IMR-90 (cell line): ENCODE measurements around the gene COL2A1.

Experiments used
- FOS ChIP-seq: fragments of 150-350 bp; IDR thresholded peaks from 2 replicates; pipeline ENCODE4 v1.6.1; 2016; ENCODE audit warnings: low read depth, low read length
- MAFK ChIP-seq: IDR thresholded peaks from 2 replicates; pipeline ENCODE4 v1.6.1; 2012; ENCODE audit warnings: low read depth, low read length, improper control_type of control experiment
- NFE2L2 ChIP-seq: fragments of 150-350 bp; IDR thresholded peaks from 2 replicates; pipeline ENCODE4 v1.6.1; 2016; ENCODE audit warnings: low read depth, mild to moderate bottlenecking, low read length
- POLR2A ChIP-seq: IDR thresholded peaks from 2 replicates; pipeline ENCODE4 v1.6.1; 2012; ENCODE audit warnings: mild to moderate bottlenecking, low read depth, low read length
- RAD21 ChIP-seq: IDR thresholded peaks from 2 replicates; pipeline ENCODE4 v1.6.1; 2012; ENCODE audit warnings: low read length, improper control_type of control experiment
- RCOR1 ChIP-seq: IDR thresholded peaks from 2 replicates; pipeline ENCODE4 v1.6.1; 2012; ENCODE audit warnings: mild to moderate bottlenecking, low read length, improper control_type of control experiment; ENCODE audit not compliant: insufficient replicate concordance
- TF ChIP-seq, protein P1 (sequence below): conservative IDR thresholded peaks from 2 replicates; pipeline ENCODE4 v1.5.1; 2012; ENCODE audit warnings: mild to moderate bottlenecking, low read depth, low read length, improper control_type of control experiment
- TF ChIP-seq, protein P2 (sequence below): fragments of 150-350 bp; IDR thresholded peaks from 2 replicates; pipeline ENCODE4 v1.6.1; 2017; ENCODE audit warnings: mild to moderate bottlenecking, antibody characterized with exemption, low read length, low read depth
- TF ChIP-seq, protein P3 (sequence below): fragments of 150-350 bp; IDR thresholded peaks from 2 replicates; pipeline ENCODE4 v1.6.1; 2016; ENCODE audit warnings: low read depth, mild to moderate bottlenecking, low read length, moderate library complexity, borderline replicate concordance

DNA sequence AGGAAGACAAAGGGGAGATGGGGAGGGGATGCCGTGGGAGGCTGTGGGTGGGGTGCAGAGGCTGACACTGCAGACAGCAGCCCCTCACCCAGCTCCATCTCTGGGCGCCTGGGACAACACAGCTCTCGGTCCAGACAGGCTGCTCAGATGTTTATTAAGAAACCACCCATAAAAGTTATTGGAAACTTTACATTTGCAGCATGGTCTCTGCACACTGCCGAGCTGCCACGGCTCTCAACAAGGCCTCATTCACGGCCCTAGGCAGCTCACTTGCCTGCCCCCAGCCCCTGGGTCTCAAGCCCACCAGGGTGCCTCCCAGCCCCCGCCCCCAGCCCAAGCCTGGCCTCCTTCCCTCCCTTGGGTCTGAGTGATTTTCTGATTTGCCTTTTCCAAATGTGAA lies 21.0 kb upstream of the COL2A1 start:
- TF ChIP-seq POLR2A (no peak), RAD21 (no peak), NFE2L2 (no peak), MAFK (no peak), RCOR1 (no peak), FOS (no peak)
- TF ChIP-seq, protein P1, sequence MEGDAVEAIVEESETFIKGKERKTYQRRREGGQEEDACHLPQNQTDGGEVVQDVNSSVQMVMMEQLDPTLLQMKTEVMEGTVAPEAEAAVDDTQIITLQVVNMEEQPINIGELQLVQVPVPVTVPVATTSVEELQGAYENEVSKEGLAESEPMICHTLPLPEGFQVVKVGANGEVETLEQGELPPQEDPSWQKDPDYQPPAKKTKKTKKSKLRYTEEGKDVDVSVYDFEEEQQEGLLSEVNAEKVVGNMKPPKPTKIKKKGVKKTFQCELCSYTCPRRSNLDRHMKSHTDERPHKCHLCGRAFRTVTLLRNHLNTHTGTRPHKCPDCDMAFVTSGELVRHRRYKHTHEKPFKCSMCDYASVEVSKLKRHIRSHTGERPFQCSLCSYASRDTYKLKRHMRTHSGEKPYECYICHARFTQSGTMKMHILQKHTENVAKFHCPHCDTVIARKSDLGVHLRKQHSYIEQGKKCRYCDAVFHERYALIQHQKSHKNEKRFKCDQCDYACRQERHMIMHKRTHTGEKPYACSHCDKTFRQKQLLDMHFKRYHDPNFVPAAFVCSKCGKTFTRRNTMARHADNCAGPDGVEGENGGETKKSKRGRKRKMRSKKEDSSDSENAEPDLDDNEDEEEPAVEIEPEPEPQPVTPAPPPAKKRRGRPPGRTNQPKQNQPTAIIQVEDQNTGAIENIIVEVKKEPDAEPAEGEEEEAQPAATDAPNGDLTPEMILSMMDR: no peak
- TF ChIP-seq, protein P2, sequence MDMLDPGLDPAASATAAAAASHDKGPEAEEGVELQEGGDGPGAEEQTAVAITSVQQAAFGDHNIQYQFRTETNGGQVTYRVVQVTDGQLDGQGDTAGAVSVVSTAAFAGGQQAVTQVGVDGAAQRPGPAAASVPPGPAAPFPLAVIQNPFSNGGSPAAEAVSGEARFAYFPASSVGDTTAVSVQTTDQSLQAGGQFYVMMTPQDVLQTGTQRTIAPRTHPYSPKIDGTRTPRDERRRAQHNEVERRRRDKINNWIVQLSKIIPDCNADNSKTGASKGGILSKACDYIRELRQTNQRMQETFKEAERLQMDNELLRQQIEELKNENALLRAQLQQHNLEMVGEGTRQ: no peak
- TF ChIP-seq, protein P3, sequence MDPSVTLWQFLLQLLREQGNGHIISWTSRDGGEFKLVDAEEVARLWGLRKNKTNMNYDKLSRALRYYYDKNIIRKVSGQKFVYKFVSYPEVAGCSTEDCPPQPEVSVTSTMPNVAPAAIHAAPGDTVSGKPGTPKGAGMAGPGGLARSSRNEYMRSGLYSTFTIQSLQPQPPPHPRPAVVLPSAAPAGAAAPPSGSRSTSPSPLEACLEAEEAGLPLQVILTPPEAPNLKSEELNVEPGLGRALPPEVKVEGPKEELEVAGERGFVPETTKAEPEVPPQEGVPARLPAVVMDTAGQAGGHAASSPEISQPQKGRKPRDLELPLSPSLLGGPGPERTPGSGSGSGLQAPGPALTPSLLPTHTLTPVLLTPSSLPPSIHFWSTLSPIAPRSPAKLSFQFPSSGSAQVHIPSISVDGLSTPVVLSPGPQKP: no peak
